ENCODE data around the gene CCS.
"Not testable (repeated sequence)": the region's sequence is repeated elsewhere in the genome, so short reads cannot be mapped to it uniquely, and the experiment has no call there.

Gene CCS

DNA sequence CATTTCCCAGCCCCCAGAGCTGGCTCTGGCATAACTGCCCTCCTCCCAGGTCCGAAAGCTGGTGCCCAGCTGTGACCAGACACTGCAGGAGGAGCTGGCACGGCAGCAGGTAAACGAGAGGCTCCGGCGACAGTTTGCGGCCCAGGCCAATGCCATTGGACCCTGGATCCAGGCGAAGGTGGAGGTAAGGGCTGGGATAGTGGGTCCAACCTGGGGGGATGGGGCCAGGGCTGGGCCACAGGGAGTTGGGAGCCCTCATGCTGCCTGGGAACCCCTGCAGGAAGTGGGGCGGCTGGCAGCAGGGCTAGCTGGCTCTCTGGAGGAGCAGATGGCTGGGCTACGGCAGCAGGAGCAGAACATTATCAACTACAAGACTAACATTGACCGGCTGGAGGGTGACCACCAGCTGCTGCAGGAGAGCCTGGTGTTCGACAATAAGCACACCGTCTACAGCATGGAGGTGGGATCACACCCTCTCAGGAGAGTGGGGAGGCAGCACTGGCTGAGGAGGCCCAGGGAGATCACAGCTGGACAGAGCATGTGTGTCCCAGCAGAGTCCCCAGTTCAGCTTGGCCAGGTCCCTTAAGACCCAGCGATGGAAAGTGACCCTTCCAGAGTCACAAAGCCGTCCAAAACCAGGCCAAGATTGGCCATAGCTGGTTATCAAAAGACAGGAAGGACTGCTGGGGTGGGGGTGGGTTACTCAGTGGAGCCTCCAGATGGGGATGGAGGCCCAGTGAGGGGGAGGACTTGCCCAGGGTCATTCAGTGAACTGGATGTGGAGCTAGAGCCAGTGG is 31.6 kb upstream of the CCS start:
- no peak for DNase-seq (ENCODE audit: low spot score)

DNA sequence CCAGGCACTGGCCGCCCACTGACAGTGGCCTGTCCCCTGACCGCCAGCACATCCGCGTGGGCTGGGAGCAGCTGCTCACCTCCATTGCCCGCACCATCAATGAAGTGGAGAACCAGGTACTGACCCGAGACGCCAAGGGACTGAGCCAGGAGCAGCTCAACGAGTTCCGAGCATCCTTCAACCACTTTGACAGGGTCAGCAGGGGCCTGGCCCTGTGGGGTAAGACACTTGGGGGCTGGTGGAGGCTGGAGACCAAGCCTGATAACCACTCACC is 31.1 kb upstream of the CCS start:
- no peak for DNase-seq (ENCODE audit: low spot score)

DNA sequence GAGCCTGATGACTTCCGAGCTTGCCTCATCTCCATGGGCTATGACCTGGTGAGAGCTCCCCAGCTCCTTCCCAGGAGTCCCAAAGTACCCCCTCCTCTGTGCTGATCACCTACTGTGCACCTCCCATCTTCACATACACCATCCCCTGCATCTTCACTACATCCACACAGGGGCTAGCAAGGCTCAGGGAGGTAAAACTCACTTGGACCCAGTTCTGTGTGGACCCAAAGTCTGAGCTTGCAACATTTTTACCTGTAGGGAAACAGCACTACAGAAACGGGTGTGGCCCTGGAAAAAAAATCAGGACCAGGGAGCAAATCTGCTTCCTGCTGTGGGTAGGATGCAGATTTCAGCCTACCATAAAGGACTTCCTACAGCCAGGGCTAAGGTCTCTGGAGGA is 30.7 kb upstream of the CCS start:
- no peak for DNase-seq (ENCODE audit: low spot score)

GRCh38 chr11:66562907-66563583 is 29.9 kb upstream of the CCS start:
- DNase-seq (ENCODE audit: low spot score): no peak

GRCh38 chr11:66563832-66564231 is 29.2 kb upstream of the CCS start:
- no peak for DNase-seq (ENCODE audit: low spot score)

GRCh38 chr11:66564538-66564937 is 28.4 kb upstream of the CCS start:
- no peak for DNase-seq (ENCODE audit: low spot score)

- no peak for DNase-seq (ENCODE audit: low spot score)
These were observed 28.0 kb upstream of the CCS start for GRCh38 chr11:66564984-66565383.

- no peak for DNase-seq (ENCODE audit: low spot score)
These were observed 26.8 kb upstream of the CCS start for GRCh38 chr11:66566221-66566620.

- no peak for DNase-seq (ENCODE audit: low spot score)
These were observed 25.2 kb upstream of the CCS start for GRCh38 chr11:66567787-66568123.

GRCh38 chr11:66568124-66568916 is 24.7 kb upstream of the CCS start, which contains the start of gene CTSF:
CTSF (minus strand) TSS chr11:66568606; CDS start chr11:66568486, 120 bp downstream.
- peak; percentile 90 for DNase-seq (ENCODE audit: low spot score)

GRCh38 chr11:66569076-66569475 is 23.9 kb upstream of the CCS start:
- no peak for DNase-seq (ENCODE audit: low spot score)

DNA sequence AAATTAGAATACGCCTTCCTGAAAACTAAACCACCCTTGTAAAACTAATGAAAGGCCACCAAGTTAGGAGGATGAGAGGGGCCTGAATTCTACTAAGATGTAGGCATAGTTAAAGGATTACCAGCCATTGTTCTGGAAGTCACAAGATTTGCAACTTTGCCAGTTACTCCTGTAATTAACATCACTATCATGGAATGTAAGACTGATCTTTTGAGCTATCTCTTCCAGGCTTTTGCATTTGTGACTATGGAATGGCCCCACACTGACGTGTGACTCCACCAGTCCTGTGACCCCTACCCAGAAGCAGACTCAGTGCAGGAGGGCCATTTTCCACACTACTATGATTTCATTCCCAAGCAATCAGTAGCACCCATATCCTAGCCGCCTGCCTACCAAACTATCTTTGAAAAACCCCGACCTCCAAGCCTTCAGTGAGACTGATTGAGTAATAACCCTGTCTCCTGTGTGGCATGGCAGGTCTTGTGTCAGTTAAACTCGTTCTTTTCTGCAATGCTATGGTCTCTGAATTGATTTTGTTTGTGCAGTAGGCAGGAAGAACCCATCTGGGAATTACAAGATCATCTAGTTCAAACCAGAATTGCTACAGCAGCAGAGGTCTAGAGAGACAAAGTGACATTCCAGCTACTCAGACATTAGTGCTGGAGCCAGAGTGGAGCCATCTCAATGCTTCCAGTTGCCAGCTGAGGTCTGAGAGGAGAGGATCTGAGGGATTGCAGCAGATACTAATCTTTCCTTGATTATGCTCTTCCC is 22.7 kb upstream of the CCS start:
- no peak for DNase-seq (ENCODE audit: low spot score)

DNA sequence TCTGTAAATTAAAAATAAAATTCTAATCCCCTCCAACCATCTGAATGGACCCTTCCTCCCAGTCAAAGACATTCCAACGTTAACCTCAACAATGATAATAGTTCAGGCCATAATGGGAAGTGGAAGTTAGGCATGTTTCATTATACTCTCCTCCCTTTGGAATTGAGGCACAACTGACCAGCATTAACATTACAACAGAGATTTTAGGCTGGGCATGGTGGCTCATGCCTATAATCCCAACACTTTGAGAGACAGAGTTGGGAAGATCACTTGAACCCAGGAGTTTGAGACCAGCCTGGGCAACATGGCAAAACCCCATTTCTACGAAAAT is 22.2 kb upstream of the CCS start:
- DNase-seq (ENCODE audit: low spot score): no peak

- peak; percentile 42 for DNase-seq (ENCODE audit: low spot score)
These were observed 13.9 kb upstream of the CCS start for GRCh38 chr11:66579017-66579606.

DNA sequence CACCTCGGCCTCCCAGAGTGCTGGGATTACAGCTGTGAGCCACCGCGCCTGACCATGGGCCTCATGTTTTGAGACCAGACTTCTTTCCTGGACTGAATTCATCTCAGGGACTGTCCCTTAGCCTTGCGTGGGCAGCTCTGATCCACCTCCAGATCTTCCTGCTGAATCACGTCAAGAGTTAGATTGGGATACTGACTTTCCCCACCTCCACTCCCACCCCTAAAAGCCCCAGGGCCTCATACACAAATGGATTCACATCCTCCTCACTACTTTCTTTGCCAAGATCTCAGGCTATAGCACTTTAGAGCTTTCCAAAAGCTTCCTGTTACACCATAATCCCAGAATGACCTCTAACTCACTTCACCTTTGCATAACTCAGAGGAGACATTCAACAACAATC is 12.2 kb upstream of the CCS start:
- no peak for DNase-seq (ENCODE audit: low spot score)

- DNase-seq (ENCODE audit: low spot score): no peak
These were observed 11.7 kb upstream of the CCS start for GRCh38 chr11:66581261-66581660.

DNA sequence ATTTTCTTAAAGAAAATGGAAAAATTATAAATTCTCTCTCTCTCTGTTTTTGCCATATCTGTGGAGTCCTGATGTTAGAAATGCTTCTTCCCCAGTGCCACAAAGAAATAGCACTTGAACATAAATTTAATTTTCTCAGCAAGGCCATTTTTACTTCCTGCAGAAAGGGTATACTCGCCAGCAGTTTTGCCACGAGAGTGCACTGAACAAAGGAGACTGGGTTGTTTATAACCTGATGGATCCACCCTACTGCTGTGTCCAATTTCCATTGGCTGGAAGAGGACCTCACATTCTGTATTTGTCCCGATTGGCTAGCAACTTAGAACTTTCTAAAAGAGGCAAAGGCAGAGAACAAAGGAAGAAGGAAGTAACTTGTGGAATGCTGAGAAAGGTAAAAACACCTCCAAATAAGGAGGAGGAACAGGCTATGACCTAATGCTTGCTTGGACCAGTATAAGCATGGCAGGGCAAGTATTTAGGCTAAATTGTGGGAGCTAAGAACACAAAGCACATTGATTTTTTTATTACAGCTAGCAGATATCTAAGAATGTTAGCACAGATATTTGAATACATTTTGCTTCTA is 10.3 kb upstream of the CCS start:
- DNase-seq (ENCODE audit: low spot score): not testable (repeated sequence)

- not testable (repeated sequence) for DNase-seq (ENCODE audit: low spot score)
These were observed 7.5 kb upstream of the CCS start for GRCh38 chr11:66585447-66585846.

- no peak for DNase-seq (ENCODE audit: low spot score)
These were observed 6.8 kb upstream of the CCS start for GRCh38 chr11:66586136-66586535.

- not testable (repeated sequence) for DNase-seq (ENCODE audit: low spot score)
These were observed 3.7 kb upstream of the CCS start for GRCh38 chr11:66589315-66589714.

DNA sequence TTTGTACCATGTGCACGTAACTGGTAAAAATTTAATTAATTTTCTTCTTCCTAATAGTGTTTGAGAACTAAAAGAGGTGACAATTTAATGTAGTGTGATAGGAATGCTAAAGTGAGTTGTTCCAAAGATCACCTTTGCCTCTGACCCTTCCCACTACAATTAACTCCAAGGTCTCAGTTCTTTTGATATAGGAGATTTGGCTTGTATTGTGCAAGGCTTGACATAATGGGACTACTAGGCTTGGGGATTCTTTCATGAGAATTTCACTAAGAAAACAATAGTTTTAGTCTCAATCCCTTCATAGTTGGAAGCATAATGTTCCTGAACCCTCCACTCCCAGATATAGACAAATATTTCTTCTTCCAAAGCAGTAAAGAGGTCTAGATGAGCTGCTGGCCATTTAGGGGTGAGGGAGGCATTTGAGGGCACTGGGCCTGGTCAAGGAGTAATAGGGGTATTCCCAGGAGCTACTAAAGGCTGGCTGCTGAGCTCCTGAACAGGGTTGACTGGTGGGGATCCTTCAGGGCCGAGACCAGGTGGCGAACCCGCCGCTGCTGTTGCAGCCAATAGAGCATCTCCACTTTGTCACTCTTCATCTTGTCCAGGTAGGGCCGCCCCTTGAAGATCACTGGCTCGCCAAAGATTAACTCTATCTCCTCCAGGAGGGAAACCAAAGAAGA is 2.8 kb upstream of the CCS start:
- DNase-seq (ENCODE audit: low spot score): no peak
